SU-DHL-6 (cell line): ENCODE measurements around the gene KITLG.

Experiments
- CTCF ChIP-seq: fragments of 200-600 bp; sonication (generic); IDR thresholded peaks from one replicate; pipeline ENCODE4 v1.5.1; 2017; ENCODE audit warnings: antibody characterized with exemption, mild to moderate bottlenecking, low read length, moderate library complexity; ENCODE audit not compliant: insufficient read depth, poor library complexity, severe bottlenecking
- EZH2phosphoT487 ChIP-seq: fragments of 200-600 bp; sonication (generic), shearing (Covaris generic); conservative IDR thresholded peaks from 2 replicates; pipeline ENCODE4 v1.6.1; 2018; ENCODE audit warnings: mild to moderate bottlenecking, antibody characterized with exemption, low read length, moderate library complexity, mixed read lengths

- TF ChIP-seq CTCF (no peak), EZH2phosphoT487 (no peak)
Measured at GRCh38 chr12:88472248-88472647, 108.0 kb downstream of the KITLG start.
